Neural cell (in vitro differentiated cells): ENCODE measurements around the gene COL4A4.

Source experiments
- SMC3 ChIP-seq: fragments of 450-650 bp; conservative IDR thresholded peaks from 2 replicates; pipeline ENCODE4 v1.6.1; 2014; ENCODE audit warnings: antibody characterized with exemption, mild to moderate bottlenecking, moderate library complexity; ENCODE audit not compliant: poor library complexity
- TF ChIP-seq, protein P1 (sequence below): fragments of 450-650 bp; IDR thresholded peaks from 2 replicates; pipeline ENCODE4 v1.5.1; 2014; ENCODE audit warnings: antibody characterized with exemption, mild to moderate bottlenecking, moderate library complexity; ENCODE audit not compliant: poor library complexity, severe bottlenecking
- TF ChIP-seq, protein P2 (sequence below): IDR thresholded peaks from 2 replicates; pipeline ENCODE4 v1.6.1; 2012; ENCODE audit warnings: borderline replicate concordance

- TF ChIP-seq, protein P1, sequence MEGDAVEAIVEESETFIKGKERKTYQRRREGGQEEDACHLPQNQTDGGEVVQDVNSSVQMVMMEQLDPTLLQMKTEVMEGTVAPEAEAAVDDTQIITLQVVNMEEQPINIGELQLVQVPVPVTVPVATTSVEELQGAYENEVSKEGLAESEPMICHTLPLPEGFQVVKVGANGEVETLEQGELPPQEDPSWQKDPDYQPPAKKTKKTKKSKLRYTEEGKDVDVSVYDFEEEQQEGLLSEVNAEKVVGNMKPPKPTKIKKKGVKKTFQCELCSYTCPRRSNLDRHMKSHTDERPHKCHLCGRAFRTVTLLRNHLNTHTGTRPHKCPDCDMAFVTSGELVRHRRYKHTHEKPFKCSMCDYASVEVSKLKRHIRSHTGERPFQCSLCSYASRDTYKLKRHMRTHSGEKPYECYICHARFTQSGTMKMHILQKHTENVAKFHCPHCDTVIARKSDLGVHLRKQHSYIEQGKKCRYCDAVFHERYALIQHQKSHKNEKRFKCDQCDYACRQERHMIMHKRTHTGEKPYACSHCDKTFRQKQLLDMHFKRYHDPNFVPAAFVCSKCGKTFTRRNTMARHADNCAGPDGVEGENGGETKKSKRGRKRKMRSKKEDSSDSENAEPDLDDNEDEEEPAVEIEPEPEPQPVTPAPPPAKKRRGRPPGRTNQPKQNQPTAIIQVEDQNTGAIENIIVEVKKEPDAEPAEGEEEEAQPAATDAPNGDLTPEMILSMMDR: no peak
- TF ChIP-seq, protein P2, sequence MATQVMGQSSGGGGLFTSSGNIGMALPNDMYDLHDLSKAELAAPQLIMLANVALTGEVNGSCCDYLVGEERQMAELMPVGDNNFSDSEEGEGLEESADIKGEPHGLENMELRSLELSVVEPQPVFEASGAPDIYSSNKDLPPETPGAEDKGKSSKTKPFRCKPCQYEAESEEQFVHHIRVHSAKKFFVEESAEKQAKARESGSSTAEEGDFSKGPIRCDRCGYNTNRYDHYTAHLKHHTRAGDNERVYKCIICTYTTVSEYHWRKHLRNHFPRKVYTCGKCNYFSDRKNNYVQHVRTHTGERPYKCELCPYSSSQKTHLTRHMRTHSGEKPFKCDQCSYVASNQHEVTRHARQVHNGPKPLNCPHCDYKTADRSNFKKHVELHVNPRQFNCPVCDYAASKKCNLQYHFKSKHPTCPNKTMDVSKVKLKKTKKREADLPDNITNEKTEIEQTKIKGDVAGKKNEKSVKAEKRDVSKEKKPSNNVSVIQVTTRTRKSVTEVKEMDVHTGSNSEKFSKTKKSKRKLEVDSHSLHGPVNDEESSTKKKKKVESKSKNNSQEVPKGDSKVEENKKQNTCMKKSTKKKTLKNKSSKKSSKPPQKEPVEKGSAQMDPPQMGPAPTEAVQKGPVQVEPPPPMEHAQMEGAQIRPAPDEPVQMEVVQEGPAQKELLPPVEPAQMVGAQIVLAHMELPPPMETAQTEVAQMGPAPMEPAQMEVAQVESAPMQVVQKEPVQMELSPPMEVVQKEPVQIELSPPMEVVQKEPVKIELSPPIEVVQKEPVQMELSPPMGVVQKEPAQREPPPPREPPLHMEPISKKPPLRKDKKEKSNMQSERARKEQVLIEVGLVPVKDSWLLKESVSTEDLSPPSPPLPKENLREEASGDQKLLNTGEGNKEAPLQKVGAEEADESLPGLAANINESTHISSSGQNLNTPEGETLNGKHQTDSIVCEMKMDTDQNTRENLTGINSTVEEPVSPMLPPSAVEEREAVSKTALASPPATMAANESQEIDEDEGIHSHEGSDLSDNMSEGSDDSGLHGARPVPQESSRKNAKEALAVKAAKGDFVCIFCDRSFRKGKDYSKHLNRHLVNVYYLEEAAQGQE: no peak
- no peak for TF ChIP-seq SMC3
These were observed 156.1 kb downstream of the COL4A4 start for GRCh38 chr2:227007940-227008339.
